ENCODE measurements around the gene GGA3.

DNA sequence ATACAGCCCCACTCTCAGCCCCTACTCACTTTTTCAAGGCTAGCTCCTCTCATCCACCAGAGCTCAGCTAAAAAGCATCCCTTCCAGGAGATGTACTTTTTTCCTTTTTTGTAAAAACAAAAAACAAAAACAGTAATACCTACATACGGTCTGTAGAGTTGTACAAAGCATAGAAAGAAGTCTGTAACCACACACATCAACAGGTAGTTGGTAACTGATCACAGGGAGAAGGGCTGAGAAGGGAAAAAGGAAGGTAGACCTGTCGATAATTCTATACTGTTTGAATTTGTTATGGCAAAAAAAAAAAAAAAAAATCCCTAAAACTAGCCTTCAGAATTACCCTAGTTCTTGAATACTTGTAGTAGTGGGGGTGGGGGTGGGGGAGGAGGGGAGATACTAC, 27.0 kb upstream of the GGA3 start:
- TF ChIP-seq CTCF (IDR thresholded peaks at IDR 0.05; ENCODE audit: low read depth, low read length) (no peak), MYC (IDR thresholded peaks at IDR 0.05; ENCODE audit: low read depth, low read length) (no peak)

All from NB4 (cell line).